Activated CD8-positive, alpha-beta T cell treated with anti-CD3 and anti-CD28 coated beads, Interleukin-2, amount 10 ng/mL, durations not matched to agents 7 days and 5 days (primary cell): ENCODE measurements around the gene LHPP. TPM values are rescaled to one million over a fixed set of nuclear protein-coding genes. Genes with fewer than 3 reads are reported as not detected.

Experiments used
- ATAC-seq: fragments of 150-1000 bp; cut with Tn5 transposase; one replicate; pipeline ENCODE4 v1.10.0; 2021; ENCODE audit warnings: moderate library complexity
- CTCF ChIA-PET: fragments of 350-600 bp; sonication (Branson Sonifier 250); formaldehyde crosslinking; loops from one replicate; lab custom pipeline; 2021; ENCODE audit warnings: antibody characterized with exemption; lab: Charles Lee
- POLR2A ChIA-PET: fragments of 350-600 bp; sonication (Branson Sonifier 250); formaldehyde crosslinking; loops from one replicate; lab custom pipeline; 2021; ENCODE audit warnings: antibody characterized with exemption; lab: Charles Lee
- DNase-seq: peaks from one replicate; pipeline ENCODE4 v3.0.0-alpha.2; 2020
- H3K27ac Mint-ChIP-seq: one replicate; pipeline ENCODE4 v1.8.0; 2021; ENCODE audit warnings: mild to moderate bottlenecking, mixed read lengths
- H3K27me3 Mint-ChIP-seq: one replicate; pipeline ENCODE4 v1.8.0; 2021; ENCODE audit warnings: low read depth, mixed read lengths
- H3K36me3 Mint-ChIP-seq: one replicate; pipeline ENCODE4 v1.8.0; 2021; ENCODE audit warnings: low read depth, mixed read lengths
- H3K4me1 Mint-ChIP-seq: one replicate; pipeline ENCODE4 v1.8.0; 2021; ENCODE audit warnings: low read depth, mixed read lengths
- H3K4me3 Mint-ChIP-seq: one replicate; pipeline ENCODE4 v1.8.0; 2021; ENCODE audit warnings: mild to moderate bottlenecking, mixed read lengths
- H3K9me3 Mint-ChIP-seq: one replicate; pipeline ENCODE4 v1.8.0; 2022; ENCODE audit warnings: mixed read lengths; ENCODE audit not compliant: insufficient read depth
- total RNA-seq, 2 experiments: library from RNA; stranded (reverse); gene quantifications; one replicate each; pipeline ENCODE4 v1.2.3, GENCODE V29; 2021

LHPP gene
- total RNA-seq, 2 experiments from 2014 or later: 24.7 to 25.7 TPM

GRCh38 chr10:124616040-124616835 lies 154.6 kb downstream of the LHPP start:
- H3K36me3 Mint-ChIP-seq: peaks cover 2% of the 10 kb centered on the region

DNA sequence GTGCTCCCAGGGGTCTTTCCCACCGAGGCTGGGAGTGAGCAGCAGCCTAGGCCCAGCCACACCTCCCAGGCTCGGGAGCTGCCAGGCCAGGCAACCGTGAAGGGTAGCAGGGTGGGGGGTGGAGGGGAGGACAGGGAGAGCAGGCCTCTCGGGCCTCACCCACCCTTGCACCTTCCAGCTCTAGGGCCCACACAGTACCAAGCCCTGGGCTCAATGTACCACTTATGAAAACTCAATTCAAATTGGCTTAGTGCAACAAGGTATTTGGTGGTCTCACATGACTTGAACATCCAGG lies 155.2 kb downstream of the LHPP start:
- Mint-ChIP-seq H3K36me3 (peaks cover 2% of the 10 kb centered on the region), H3K4me1 (peaks cover 42% of the 10 kb centered on the region), H3K27me3 (no peaks in the 10 kb centered on the region), H3K4me3 (no peak overlapping the region), H3K9me3 (no peaks in the 10 kb centered on the region), H3K27ac (no peak overlapping the region)
- ATAC-seq: no peak
- DNase-seq: no peak
- CTCF ChIA-PET: no interaction called here
- POLR2A ChIA-PET: no interaction called here

More at GRCh38 chr10:124616040-124616835, 154.6 kb downstream of the LHPP start:
- DNase-seq: no peak
- Mint-ChIP-seq H3K27ac (no peak overlapping the region), H3K9me3 (no peaks in the 10 kb centered on the region), H3K4me3 (no peak overlapping the region), H3K27me3 (no peaks in the 10 kb centered on the region), H3K4me1 (peaks cover 47% of the 10 kb centered on the region)
- POLR2A ChIA-PET: no interaction called here
- ATAC-seq: no peak
- CTCF ChIA-PET: interaction anchor here (0.8 kb wide), 1 partner anchor 125 kb away, joined by 3 read pairs; no protein-coding TSS in a partner anchor

DNA sequence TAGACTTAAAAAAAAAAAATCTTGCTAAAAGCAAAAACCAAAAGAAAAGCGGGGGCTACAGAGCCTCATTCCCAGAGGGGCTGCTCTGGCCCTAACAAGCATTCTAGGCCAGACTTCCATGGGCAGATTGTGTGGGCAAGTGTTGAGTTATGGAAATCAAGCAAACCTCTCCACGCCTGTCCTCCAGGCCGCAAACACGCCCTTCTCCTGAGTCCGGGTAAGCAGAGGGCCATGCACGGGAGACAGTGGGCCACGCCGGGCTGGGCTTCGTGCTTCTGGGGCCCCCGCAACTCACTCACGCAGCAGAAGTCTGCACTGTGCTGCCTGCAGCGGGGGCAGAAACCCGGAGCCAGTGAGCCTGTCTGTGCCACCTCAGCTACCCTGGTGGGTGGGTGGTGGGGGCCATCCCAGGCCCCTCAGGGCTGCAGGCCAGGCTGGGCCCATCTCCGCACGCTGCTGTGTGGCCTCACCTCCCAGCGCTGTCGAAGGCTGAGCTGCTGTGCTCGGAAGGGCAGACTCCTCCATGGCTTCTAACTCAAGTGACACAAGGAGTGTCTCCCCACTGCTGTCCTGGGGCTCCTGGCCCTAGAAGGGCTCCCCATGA lies 156.9 kb downstream of the LHPP start:
- no peak for DNase-seq
- Mint-ChIP-seq H3K4me3 (no peak overlapping the region), H3K4me1 (peaks cover 30% of the 10 kb centered on the region), H3K27me3 (no peaks in the 10 kb centered on the region), H3K36me3 (peaks cover 3% of the 10 kb centered on the region), H3K27ac (no peak overlapping the region), H3K9me3 (no peaks in the 10 kb centered on the region)
- ATAC-seq: no peak
- ChIA-PET POLR2A (interaction anchor here (0.7 to 0.8 kb wide), 2 partner anchors 11 to 28 kb away, joined by 3 read pairs; no protein-coding TSS in a partner anchor), CTCF (interaction anchor here (1.0 to 1.4 kb wide), 3 partner anchors 101 to 123 kb away, joined by 3 to 4 read pairs (median 4); no protein-coding TSS in a partner anchor)

GRCh38 chr10:124619195-124619594 lies 157.6 kb downstream of the LHPP start:
- Mint-ChIP-seq H3K27me3 (no peaks in the 10 kb centered on the region), H3K36me3 (peaks cover 3% of the 10 kb centered on the region), H3K4me3 (no peak overlapping the region), H3K27ac (no peak overlapping the region), H3K9me3 (no peaks in the 10 kb centered on the region), H3K4me1 (peaks cover 24% of the 10 kb centered on the region)
- ChIA-PET CTCF (interaction anchor here (1.0 to 1.4 kb wide), 3 partner anchors 100 to 122 kb away, joined by 3 to 4 read pairs (median 4); no protein-coding TSS in a partner anchor), POLR2A (interaction anchor here (0.7 to 0.8 kb wide), 2 partner anchors 11 to 27 kb away, joined by 3 read pairs; no protein-coding TSS in a partner anchor)
- no peak for ATAC-seq
- DNase-seq: no peak

GRCh38 chr10:124619802-124620490 lies 158.3 kb downstream of the LHPP start:
- peaks cover 19% of the 10 kb centered on the region for H3K4me1 Mint-ChIP-seq
- ATAC-seq: no peak
- H3K9me3 Mint-ChIP-seq: no peaks in the 10 kb centered on the region
- H3K4me3 Mint-ChIP-seq: no peak overlapping the region
- ChIA-PET CTCF (interaction anchor here (1.0 to 1.4 kb wide), 4 partner anchors 99 to 123 kb away, joined by 3 to 4 read pairs (median 4); no protein-coding TSS in a partner anchor), POLR2A (interaction anchor here (0.8 kb wide), 1 partner anchor 26 kb away, joined by 3 read pairs; no protein-coding TSS in a partner anchor)
- H3K27ac Mint-ChIP-seq: no peak overlapping the region
- H3K36me3 Mint-ChIP-seq: peaks cover 3% of the 10 kb centered on the region
- no peak for DNase-seq
- H3K27me3 Mint-ChIP-seq: no peaks in the 10 kb centered on the region

GRCh38 chr10:124621637-124622036 lies 160.0 kb downstream of the LHPP start:
- Mint-ChIP-seq H3K27me3 (no peaks in the 10 kb centered on the region), H3K4me1 (peaks cover 24% of the 10 kb centered on the region), H3K27ac (no peak overlapping the region), H3K4me3 (no peak overlapping the region), H3K9me3 (no peaks in the 10 kb centered on the region), H3K36me3 (peaks cover 3% of the 10 kb centered on the region)
- ATAC-seq (no peak), DNase-seq (no peak)
- ChIA-PET CTCF (interaction anchor here (1.1 kb wide), 1 partner anchor 11 kb away, joined by 3 read pairs; no protein-coding TSS in a partner anchor), POLR2A (no interaction called here)

GRCh38 chr10:124622158-124622557 lies 160.5 kb downstream of the LHPP start:
- DNase-seq (no peak), ATAC-seq (no peak)
- peaks cover 30% of the 10 kb centered on the region for H3K4me1 Mint-ChIP-seq
- H3K27ac Mint-ChIP-seq: no peak overlapping the region
- CTCF ChIA-PET: interaction anchor here (1.1 kb wide), 1 partner anchor 10 kb away, joined by 3 read pairs; no protein-coding TSS in a partner anchor
- peaks cover 1% of the 10 kb centered on the region for H3K36me3 Mint-ChIP-seq
- no peak overlapping the region for H3K4me3 Mint-ChIP-seq
- H3K9me3 Mint-ChIP-seq: no peaks in the 10 kb centered on the region
- H3K27me3 Mint-ChIP-seq: no peaks in the 10 kb centered on the region
- POLR2A ChIA-PET: no interaction called here

DNA sequence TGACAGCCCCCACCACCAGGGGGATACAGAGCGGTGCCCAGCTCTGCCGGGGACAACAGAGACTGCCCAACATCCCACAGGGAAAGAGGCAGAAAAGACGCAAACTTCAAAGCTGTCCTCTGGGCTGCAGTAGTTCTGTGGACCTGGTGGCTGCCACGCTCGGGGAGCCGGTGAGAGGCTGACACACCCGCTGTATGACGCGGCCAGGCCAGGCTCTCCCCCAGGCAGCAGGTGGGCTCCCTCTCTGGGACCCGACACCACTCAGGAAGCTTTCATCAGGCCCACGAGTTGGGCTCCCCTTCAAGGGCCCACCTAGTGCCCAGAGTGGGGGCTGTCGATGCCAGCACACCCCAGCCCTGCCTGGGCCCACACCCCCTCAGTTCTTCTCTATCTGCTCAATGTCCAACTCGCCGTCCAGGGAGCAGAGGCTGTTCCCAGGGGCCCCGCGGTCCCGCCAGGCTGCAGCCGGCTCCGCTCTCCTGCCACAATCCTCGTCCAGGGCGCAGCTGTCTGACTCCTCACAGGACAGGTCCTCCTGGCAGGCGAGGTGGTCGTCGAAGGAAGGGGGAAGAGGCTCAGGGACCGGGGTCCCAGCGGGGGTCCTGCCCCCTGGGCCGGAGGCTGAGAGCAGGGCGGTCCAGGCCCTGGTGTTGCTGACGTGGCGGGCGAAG lies 161.4 kb downstream of the LHPP start:
- ChIA-PET CTCF (no interaction called here), POLR2A (no interaction called here)
- Mint-ChIP-seq H3K27me3 (no peaks in the 10 kb centered on the region), H3K36me3 (peaks cover 1% of the 10 kb centered on the region), H3K27ac (no peak overlapping the region), H3K4me3 (no peak overlapping the region), H3K9me3 (no peaks in the 10 kb centered on the region), H3K4me1 (peaks cover 36% of the 10 kb centered on the region)
- no peak for ATAC-seq
- no peak for DNase-seq

GRCh38 chr10:124624006-124624405 lies 162.4 kb downstream of the LHPP start:
- peaks cover 1% of the 10 kb centered on the region for H3K36me3 Mint-ChIP-seq
- ATAC-seq (no peak), DNase-seq (no peak)
- H3K4me3 Mint-ChIP-seq: no peak overlapping the region
- H3K9me3 Mint-ChIP-seq: no peaks in the 10 kb centered on the region
- ChIA-PET POLR2A (no interaction called here), CTCF (no interaction called here)
- peaks cover 36% of the 10 kb centered on the region for H3K4me1 Mint-ChIP-seq
- no peak overlapping the region for H3K27ac Mint-ChIP-seq
- H3K27me3 Mint-ChIP-seq: no peaks in the 10 kb centered on the region

DNA sequence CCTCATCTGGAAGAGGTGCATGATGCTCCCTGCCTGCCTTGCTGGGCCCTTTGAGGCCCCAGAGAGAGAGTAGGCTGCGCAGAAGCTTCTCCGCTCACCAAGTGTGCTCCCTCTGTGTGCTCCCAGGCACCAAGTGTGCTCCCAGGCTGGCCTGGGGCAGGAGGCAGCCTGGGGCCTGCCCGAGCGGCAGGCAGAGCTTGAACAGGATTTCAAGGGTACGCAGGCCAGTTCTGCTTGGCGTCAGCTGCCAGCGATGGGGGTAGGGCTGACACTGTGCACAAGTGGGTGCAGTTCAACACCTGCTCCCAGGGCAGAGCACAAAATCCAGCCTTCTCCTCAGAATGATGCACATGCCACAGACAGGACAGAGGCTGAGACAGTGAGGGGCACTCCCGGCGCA lies 162.8 kb downstream of the LHPP start:
- Mint-ChIP-seq H3K4me1 (peaks cover 36% of the 10 kb centered on the region), H3K9me3 (no peaks in the 10 kb centered on the region), H3K4me3 (no peak overlapping the region), H3K27ac (no peak overlapping the region), H3K36me3 (peaks cover 1% of the 10 kb centered on the region), H3K27me3 (no peaks in the 10 kb centered on the region)
- ATAC-seq (no peak), DNase-seq (no peak)
- POLR2A ChIA-PET: no interaction called here
- CTCF ChIA-PET: no interaction called here

DNA sequence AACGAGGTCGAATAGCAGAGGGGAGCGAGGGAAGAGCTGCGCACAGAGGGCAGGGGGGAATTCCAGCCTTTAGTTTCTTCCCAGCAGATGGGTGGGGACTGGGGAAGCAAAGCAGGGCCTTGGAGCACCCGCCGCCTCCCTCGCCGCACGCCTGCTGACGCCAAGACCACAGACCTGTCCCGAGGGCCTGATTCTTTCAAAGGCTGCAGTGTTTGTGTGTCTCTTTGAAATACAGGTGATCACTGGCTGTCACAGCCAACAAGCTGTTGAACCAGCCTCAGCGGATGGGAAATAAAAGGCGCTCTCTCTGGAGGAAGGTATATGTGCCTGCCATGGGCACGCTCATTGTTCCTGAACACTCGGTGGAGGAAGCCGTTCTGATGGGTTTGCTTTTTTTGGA lies 163.3 kb downstream of the LHPP start:
- H3K27me3 Mint-ChIP-seq: no peaks in the 10 kb centered on the region
- H3K4me1 Mint-ChIP-seq: peaks cover 33% of the 10 kb centered on the region
- ChIA-PET POLR2A (no interaction called here), CTCF (no interaction called here)
- no peak overlapping the region for H3K27ac Mint-ChIP-seq
- DNase-seq: no peak
- H3K9me3 Mint-ChIP-seq: no peaks in the 10 kb centered on the region
- no peak for ATAC-seq
- no peak overlapping the region for H3K4me3 Mint-ChIP-seq
- peaks cover 1% of the 10 kb centered on the region for H3K36me3 Mint-ChIP-seq
